ENCODE data around the gene ALB.

ALB gene

DNA sequence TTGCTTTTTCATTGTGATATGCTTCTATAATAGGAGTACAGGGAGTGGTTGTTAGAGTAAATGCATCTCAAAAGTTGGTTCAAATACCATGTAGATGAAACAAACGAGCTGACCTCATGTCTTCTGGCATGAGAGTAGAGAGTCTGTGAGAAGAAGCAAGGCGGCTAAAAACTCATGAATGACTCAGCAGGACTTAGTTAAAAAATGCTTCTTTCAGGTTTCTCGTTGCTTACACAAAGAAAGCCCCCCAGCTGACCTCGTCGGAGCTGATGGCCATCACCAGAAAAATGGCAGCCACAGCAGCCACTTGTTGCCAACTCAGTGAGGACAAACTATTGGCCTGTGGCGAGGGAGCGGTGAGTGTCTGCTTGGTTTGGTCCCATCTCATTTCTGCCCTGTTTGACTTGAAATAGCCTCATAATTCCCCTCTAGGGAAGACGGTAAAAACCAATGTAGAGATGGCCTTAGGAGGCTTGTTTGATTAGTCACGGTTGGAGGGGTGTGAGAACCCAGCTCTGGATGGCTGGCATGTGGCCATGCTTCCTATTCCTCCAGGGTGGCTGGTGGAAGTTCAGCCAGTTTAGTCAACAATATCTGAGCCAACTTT is 46.4 kb downstream of the ALB start:
- H3K27ac ChIP-seq: no peak overlapping the region
- H3K79me2 ChIP-seq (ENCODE audit: insufficient read depth, low read depth): no peaks in the 10 kb centered on the region
- H3K4me1 ChIP-seq (ENCODE audit: low read depth, poor library complexity, severe bottlenecking): no peaks in the 10 kb centered on the region
- no peaks in the 10 kb centered on the region for H4K20me1 ChIP-seq (ENCODE audit: insufficient read depth)
- no peaks in the 10 kb centered on the region for H3K36me3 ChIP-seq (ENCODE audit: insufficient read depth)
- TF ChIP-seq, protein P1, sequence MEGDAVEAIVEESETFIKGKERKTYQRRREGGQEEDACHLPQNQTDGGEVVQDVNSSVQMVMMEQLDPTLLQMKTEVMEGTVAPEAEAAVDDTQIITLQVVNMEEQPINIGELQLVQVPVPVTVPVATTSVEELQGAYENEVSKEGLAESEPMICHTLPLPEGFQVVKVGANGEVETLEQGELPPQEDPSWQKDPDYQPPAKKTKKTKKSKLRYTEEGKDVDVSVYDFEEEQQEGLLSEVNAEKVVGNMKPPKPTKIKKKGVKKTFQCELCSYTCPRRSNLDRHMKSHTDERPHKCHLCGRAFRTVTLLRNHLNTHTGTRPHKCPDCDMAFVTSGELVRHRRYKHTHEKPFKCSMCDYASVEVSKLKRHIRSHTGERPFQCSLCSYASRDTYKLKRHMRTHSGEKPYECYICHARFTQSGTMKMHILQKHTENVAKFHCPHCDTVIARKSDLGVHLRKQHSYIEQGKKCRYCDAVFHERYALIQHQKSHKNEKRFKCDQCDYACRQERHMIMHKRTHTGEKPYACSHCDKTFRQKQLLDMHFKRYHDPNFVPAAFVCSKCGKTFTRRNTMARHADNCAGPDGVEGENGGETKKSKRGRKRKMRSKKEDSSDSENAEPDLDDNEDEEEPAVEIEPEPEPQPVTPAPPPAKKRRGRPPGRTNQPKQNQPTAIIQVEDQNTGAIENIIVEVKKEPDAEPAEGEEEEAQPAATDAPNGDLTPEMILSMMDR (conservative IDR thresholded peaks at IDR 0.05; ENCODE audit: low read depth, low read length): no peak
- H3K4me3 ChIP-seq (IDR thresholded peaks at IDR 0.05; ENCODE audit: insufficient read depth, low read depth, low read length): no peak overlapping the region
- no peak overlapping the region for H3K9ac ChIP-seq
- H3K27me3 ChIP-seq (ENCODE audit: insufficient read depth, low read depth): no peaks in the 10 kb centered on the region
- H2AFZ ChIP-seq (ENCODE audit: low read depth): no peak overlapping the region
- no peak overlapping the region for H3K4me2 ChIP-seq

DNA sequence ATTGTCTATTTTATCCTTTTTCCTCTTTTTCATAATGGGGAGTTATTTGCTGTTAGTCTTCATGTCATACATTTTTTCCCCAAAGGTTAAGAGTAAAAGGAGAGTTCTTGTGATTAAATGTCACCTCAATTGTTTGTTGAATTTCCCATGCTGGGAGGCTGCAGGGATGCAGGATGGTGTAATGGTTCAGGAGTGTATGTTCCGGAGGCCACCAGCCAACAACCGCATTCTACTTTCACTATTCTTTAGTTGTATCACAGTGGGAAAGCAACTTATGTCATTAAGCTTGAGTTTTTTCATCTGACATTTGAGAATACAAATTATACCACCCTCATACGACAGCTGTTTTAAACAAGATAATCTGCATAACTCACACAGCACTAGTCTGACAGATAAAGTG is 47.3 kb downstream of the ALB start:
- Histone ChIP-seq H3K27me3 (ENCODE audit: insufficient read depth, low read depth) (no peaks in the 10 kb centered on the region), H3K9ac (no peak overlapping the region), H3K4me1 (ENCODE audit: low read depth, poor library complexity, severe bottlenecking) (no peaks in the 10 kb centered on the region), H3K79me2 (ENCODE audit: insufficient read depth, low read depth) (no peaks in the 10 kb centered on the region), H3K36me3 (ENCODE audit: insufficient read depth) (no peaks in the 10 kb centered on the region), H3K4me2 (no peak overlapping the region), H2AFZ (ENCODE audit: low read depth) (no peak overlapping the region), H4K20me1 (ENCODE audit: insufficient read depth) (no peaks in the 10 kb centered on the region), H3K4me3 (IDR thresholded peaks at IDR 0.05; ENCODE audit: insufficient read depth, low read depth, low read length) (no peak overlapping the region), H3K27ac (no peak overlapping the region)
- TF ChIP-seq, protein P1 (conservative IDR thresholded peaks at IDR 0.05; ENCODE audit: low read depth, low read length): no peak

GRCh38 chr4:73451981-73452747 is 48.1 kb downstream of the ALB start:
- Histone ChIP-seq H3K4me1 (ENCODE audit: low read depth, poor library complexity, severe bottlenecking) (no peaks in the 10 kb centered on the region), H2AFZ (ENCODE audit: low read depth) (no peak overlapping the region), H3K79me2 (ENCODE audit: insufficient read depth, low read depth) (no peaks in the 10 kb centered on the region), H3K4me2 (no peak overlapping the region), H3K27me3 (ENCODE audit: insufficient read depth, low read depth) (no peaks in the 10 kb centered on the region), H3K36me3 (ENCODE audit: insufficient read depth) (no peaks in the 10 kb centered on the region), H3K9ac (no peak overlapping the region), H3K27ac (no peak overlapping the region), H4K20me1 (ENCODE audit: insufficient read depth) (no peaks in the 10 kb centered on the region), H3K4me3 (IDR thresholded peaks at IDR 0.05; ENCODE audit: insufficient read depth, low read depth, low read length) (no peak overlapping the region)
- TF ChIP-seq, protein P1 (conservative IDR thresholded peaks at IDR 0.05; ENCODE audit: low read depth, low read length): no peak

DNA sequence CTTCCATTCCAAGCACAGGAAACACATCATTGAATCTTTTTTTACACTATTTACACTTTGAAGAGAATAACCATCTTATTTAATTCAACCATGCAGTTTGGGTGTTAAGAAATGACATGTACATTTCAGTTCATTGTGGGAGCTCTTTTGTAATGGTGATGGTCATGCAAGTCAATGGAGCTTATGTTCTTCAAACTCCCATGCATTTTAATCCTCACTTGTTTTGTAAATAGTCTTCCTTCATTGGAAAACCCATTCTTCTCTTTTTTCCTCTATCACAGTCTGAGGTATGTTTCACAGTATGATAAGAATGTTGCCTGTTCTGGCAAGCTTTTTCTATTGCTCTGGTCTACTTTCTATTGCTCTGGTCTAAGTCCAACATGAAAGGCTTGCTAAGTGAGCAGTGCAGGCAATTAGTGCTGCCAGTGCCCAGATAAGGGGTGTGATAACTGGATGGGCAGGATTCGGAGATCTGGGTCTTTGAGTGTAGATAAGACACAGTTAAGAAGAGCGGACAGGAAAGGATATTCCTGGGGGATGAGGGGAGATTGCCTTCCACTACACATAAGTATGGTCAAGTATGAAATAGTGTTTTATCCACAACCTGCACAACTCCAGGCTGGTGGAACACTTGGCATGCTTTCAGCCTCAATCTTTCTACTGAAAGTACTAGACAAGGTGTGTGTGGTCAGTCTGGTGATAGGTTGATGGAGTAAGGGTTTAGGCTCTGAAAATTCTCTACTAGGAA is 49.0 kb downstream of the ALB start:
- Histone ChIP-seq H3K9ac (no peak overlapping the region), H3K79me2 (ENCODE audit: insufficient read depth, low read depth) (no peaks in the 10 kb centered on the region), H3K27ac (no peak overlapping the region), H3K4me3 (IDR thresholded peaks at IDR 0.05; ENCODE audit: insufficient read depth, low read depth, low read length) (no peak overlapping the region), H3K4me1 (ENCODE audit: low read depth, poor library complexity, severe bottlenecking) (no peaks in the 10 kb centered on the region), H4K20me1 (ENCODE audit: insufficient read depth) (no peaks in the 10 kb centered on the region), H2AFZ (ENCODE audit: low read depth) (no peak overlapping the region), H3K36me3 (ENCODE audit: insufficient read depth) (no peaks in the 10 kb centered on the region), H3K27me3 (ENCODE audit: insufficient read depth, low read depth) (no peaks in the 10 kb centered on the region), H3K4me2 (no peak overlapping the region)
- TF ChIP-seq, protein P1 (conservative IDR thresholded peaks at IDR 0.05; ENCODE audit: low read depth, low read length): no peak
